Thyroid gland (tissue), 4 donors: ENCODE results near the gene ZNF718.

ENCODE experiments used
- CTCF ChIP-seq, 6 experiments: fragments of 200-600 bp in 3 of 6; fragments of 450-650 bp in 3 of 6; sonication (generic) in 3 of 6; IDR thresholded peaks; one replicate each; pipeline ENCODE4 v1.5.1; 2016 to 2019; ENCODE audit warnings: antibody characterized with exemption in 6 of 6, mild to moderate bottlenecking in 2 of 6, inconsistent platforms in 1 of 6, moderate library complexity in 1 of 6
- POLR2A ChIP-seq, 2 donors: fragments of 450-650 bp; IDR thresholded peaks; one replicate each; pipeline ENCODE4 v1.6.1; 2017; ENCODE audit warnings: antibody characterized with exemption in 2 of 2, mild to moderate bottlenecking in 2 of 2, moderate library complexity in 1 of 2

- no peak for TF ChIP-seq CTCF (IDR thresholded peaks at IDR 0.05)
- TF ChIP-seq POLR2A (IDR thresholded peaks at IDR 0.05): no peak
These were observed 15.4 kb downstream of the ZNF718 start for GRCh38 chr4:139691-140090.
